Lower lobe of right lung (tissue), 2 donors: ENCODE results near the gene NUBPL. TPM values are rescaled to one million over a fixed set of nuclear protein-coding genes. Genes with fewer than 3 reads are reported as not detected.
"Not testable (repeated sequence)": the region's sequence is repeated elsewhere in the genome, so short reads cannot be mapped to it uniquely, and the experiment has no call there.

Experiments
- ATAC-seq, 2 donors: fragments of 200-7000 bp; cut with Tn5 transposase; one replicate each; pipeline ENCODE4 v1.9.1; 2020 to 2022; ENCODE audit warnings: mild to moderate bottlenecking in 2 of 2, moderate library complexity in 2 of 2
- DNase-seq: peaks from one replicate; pipeline ENCODE4 v3.0.0-alpha.2; 2020
- H3K27ac ChIP-seq: fragments of 200-600 bp; one replicate; pipeline ENCODE4 v1.8.0; 2022
- H3K27me3 ChIP-seq: fragments of 200-600 bp; one replicate; pipeline ENCODE4 v1.8.0; 2022; ENCODE audit warnings: low read depth
- H3K36me3 ChIP-seq: fragments of 200-600 bp; one replicate; pipeline ENCODE4 v1.8.0; 2022; ENCODE audit warnings: mild to moderate bottlenecking
- H3K4me1 ChIP-seq: fragments of 200-600 bp; one replicate; pipeline ENCODE4 v1.8.0; 2022
- H3K4me3 ChIP-seq: fragments of 200-600 bp; one replicate; pipeline ENCODE4 v1.8.0; 2022; ENCODE audit warnings: mild to moderate bottlenecking
- H3K9me3 ChIP-seq: fragments of 200-600 bp; one replicate; pipeline ENCODE4 v1.8.0; 2022
- CTCF ChIP-seq: fragments of 200-600 bp; IDR thresholded peaks from one replicate; pipeline ENCODE4 v1.8.0; 2022; ENCODE audit warnings: antibody characterized with exemption, mild to moderate bottlenecking
- intact Hi-C: fragments of 100-400 bp; cut with DNase I; formaldehyde crosslinking; loops from one replicate; pipeline ENCODE4 v1.11.0; 2022
- total RNA-seq: library from RNA; stranded (reverse); fragmentation: NEBNext Ultra II Directional; extraction: Animal tissue kit (Norgen Biotek cat#: 25700); gene quantifications from one replicate; pipeline ENCODE4 v1.2.1, GENCODE V29; 2021
- donor health status: DM: no; HTN: yes; CAD: no; lungs with severe emphysema.

Gene NUBPL
- total RNA-seq, 1 donor from 2014 or later: 8.6 TPM

DNA sequence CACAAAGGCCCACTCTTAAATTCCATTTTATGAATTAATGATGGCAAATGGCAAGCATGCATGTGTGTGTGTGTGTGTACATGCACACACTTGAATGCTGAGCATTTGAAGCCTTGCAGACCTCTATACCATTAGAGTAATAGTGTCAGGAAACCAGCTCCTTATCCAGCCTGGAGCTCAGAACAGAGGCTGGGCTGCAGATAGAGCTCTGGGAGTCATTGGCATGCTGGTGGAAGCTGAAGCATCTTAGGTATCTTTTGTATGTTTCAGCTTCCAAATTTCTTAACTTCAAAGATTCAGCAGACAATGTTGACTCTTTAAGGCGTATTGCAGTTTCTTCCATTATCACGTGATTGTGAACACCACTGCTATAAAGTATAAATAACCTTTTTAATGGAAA, 323.0 kb downstream of the NUBPL start:
- Histone ChIP-seq H3K36me3 (no peaks in the 10 kb centered on the region), H3K9me3 (no peaks in the 10 kb centered on the region), H3K27me3 (no peaks in the 10 kb centered on the region), H3K4me1 (no peaks in the 10 kb centered on the region), H3K4me3 (no peak overlapping the region), H3K27ac (no peak overlapping the region)
- no peak for TF ChIP-seq CTCF
- ATAC-seq (no peak), DNase-seq (no peak)
- intact Hi-C loops: no loop called here

DNA sequence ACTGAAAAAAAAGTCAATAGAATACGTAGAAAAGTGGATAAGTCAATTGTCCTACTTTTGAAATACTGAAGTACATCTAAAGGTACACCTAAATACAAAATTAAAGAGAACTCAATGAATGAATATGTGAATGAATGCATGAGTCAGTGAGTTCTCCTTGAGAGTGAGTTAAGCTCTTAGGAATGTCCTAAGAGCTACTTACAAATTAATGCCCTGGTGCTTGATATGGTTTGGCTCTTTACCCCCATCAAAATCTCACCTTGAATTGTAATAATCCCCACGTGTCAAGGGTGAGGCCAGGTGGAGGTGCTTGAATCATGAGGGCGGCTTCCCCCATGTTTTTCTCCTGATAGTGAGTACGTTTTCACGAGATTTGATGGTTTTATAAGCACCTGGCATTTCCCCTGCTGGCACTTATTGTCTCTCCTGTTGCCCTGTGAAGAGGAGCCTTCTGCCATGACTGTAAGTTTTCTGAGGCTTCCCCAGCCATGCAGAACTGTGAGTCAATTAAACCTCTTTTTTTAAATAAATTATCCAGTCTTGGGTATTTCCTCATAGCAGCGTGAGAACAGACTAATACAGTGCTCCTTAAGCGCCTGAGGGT, 323.7 kb downstream of the NUBPL start:
- Histone ChIP-seq H3K4me1 (no peaks in the 10 kb centered on the region), H3K36me3 (no peaks in the 10 kb centered on the region), H3K4me3 (no peak overlapping the region), H3K27ac (no peak overlapping the region), H3K9me3 (no peaks in the 10 kb centered on the region), H3K27me3 (no peaks in the 10 kb centered on the region)
- intact Hi-C loops: no loop called here
- ATAC-seq (peak; percentile 61), DNase-seq (no peak)
- TF ChIP-seq CTCF: no peak

DNA sequence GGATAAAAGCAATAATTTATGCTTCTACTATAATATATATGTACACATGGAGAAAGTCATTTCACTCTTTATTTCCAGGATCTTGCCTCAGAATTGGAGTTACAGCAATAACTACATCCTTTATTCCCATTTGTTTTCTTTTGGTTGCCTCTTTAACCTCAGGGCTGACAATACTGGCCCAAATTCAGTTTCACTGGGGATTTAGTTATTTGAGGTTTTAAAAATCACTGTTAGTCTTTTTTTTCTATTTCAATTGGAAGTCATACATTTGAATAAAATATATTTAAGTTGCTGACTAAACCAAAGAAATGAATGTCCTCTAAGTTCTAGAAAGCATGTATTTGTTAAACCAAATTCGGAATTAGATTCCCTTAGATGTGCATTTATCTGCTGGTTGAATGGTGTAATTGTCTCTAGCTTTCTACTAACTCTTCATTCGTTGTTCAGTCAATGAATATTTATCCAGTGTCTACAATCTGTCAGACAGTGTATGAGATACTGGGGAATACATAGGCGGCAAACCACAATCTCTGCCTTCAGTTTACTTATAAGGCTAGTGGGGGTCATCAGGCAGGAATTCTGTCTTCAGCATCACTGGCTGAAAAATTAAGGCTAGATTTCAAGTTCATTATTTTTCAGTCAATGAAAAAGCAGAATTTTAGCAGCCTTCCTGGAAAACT, 325.1 kb downstream of the NUBPL start:
- intact Hi-C loops: no loop called here
- Histone ChIP-seq H3K9me3 (no peaks in the 10 kb centered on the region), H3K36me3 (no peaks in the 10 kb centered on the region), H3K4me3 (no peak overlapping the region), H3K4me1 (no peaks in the 10 kb centered on the region), H3K27me3 (no peaks in the 10 kb centered on the region), H3K27ac (no peak overlapping the region)
- DNase-seq (no peak), ATAC-seq (no peak)
- TF ChIP-seq CTCF: no peak

GRCh38 chr14:31887929-31888580, 326.9 kb downstream of the NUBPL start:
- H3K27me3 ChIP-seq: no peaks in the 10 kb centered on the region
- TF ChIP-seq CTCF: no peak
- intact Hi-C loops: no loop called here
- peaks cover 3% of the 10 kb centered on the region for H3K4me1 ChIP-seq
- no peaks in the 10 kb centered on the region for H3K9me3 ChIP-seq
- ATAC-seq (no peak), DNase-seq (no peak)
- H3K27ac ChIP-seq: no peak overlapping the region
- H3K36me3 ChIP-seq: no peaks in the 10 kb centered on the region
- no peak overlapping the region for H3K4me3 ChIP-seq

DNA sequence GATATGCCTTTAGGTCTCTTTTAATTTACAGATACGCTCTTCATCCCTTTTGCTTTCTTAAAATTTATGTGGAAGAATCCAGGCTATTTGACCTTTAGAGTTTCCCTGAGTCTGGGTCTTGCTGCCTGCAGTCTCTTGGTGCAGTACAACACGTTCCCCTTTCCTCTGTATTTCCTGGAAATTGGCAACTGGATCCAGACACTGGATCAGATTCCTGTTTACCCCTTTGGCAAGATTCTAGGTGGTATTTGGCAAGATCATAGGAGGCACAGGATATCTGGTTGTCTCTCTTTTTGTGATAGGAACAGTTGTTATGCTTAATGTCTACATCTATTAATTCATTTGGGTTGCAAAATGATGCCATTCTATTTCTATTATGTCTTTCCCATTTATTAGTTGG, 328.1 kb downstream of the NUBPL start:
- no peak overlapping the region for H3K4me3 ChIP-seq
- H3K4me1 ChIP-seq: peaks cover 10% of the 10 kb centered on the region
- intact Hi-C loops: no loop called here
- no peak for TF ChIP-seq CTCF
- no peak overlapping the region for H3K27ac ChIP-seq
- H3K9me3 ChIP-seq: no peaks in the 10 kb centered on the region
- ATAC-seq (no peak), DNase-seq (no peak)
- no peaks in the 10 kb centered on the region for H3K36me3 ChIP-seq
- H3K27me3 ChIP-seq: no peaks in the 10 kb centered on the region

DNA sequence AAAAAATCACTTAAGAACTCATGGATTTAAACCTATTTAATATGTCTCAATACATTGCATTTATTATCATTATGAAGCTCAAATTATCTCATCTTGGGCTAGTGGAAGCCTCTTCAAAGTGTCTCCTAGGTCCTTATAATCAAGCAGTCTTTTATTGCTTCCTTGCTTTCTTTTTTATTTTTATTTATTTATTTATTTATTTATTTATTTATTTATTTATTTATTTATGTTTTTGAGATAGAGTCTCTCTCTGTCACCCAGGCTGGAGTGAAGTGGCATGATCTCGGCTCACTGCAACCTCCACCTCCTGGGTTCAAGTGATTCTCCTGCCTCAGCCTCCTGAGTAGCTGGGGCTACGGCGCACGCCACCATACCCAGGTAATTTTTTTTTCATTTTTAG, 329.0 kb downstream of the NUBPL start:
- H3K27me3 ChIP-seq, ATAC-seq, H3K4me1 ChIP-seq, H3K27ac ChIP-seq, H3K36me3 ChIP-seq, H3K9me3 ChIP-seq, intact Hi-C loops, H3K4me3 ChIP-seq, DNase-seq: not testable (repeated sequence)
